Suprapubic skin (tissue), 4 donors: ENCODE measurements around the gene MTSS2.

Experiments
- POLR2A ChIP-seq, 2 donors: fragments of 450-650 bp; IDR thresholded peaks; one replicate each; pipeline ENCODE4 v1.6.1; 2017; ENCODE audit warnings: antibody characterized with exemption in 2 of 2, mild to moderate bottlenecking in 2 of 2, moderate library complexity in 2 of 2
- POLR2AphosphoS5 ChIP-seq, 3 donors: sonication (generic); formaldehyde crosslinking; IDR thresholded peaks; one replicate each; pipeline ENCODE4 v1.6.1; 2017; ENCODE audit warnings: antibody characterized with exemption in 3 of 3

GRCh38 chr16:70715860-70716357 lies 30.1 kb upstream of the MTSS2 start:
- no peak for TF ChIP-seq POLR2A (IDR thresholded peaks at IDR 0.05)
- no peak for TF ChIP-seq POLR2AphosphoS5 (IDR thresholded peaks at IDR 0.05)
